ENCODE data around the gene BMI1. TPM values are rescaled to one million over a fixed set of nuclear protein-coding genes. Genes with fewer than 3 reads are reported as not detected.

BMI1 gene
- total RNA-seq, 1 donor from 2014 or later, result 44.7 TPM

DNA sequence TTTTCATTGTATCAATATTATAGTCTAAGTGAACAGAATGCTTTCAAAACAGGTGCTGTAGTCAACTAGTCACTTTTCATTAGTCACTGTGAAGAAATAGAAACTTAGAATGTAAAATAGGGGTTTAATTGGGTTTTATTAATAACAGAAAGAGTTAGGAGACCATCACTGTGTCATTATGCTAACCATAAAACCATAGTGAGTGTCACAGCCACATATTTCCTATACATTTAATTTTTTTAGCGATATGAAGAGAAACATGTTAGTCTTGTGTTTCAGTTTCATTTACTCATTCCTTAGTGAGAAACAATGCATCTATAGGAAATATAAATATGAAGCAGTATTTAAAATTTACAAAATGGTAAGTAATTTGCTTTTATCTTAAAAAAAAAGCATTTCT, 46.6 kb downstream of the BMI1 start:
- H3K4me1 ChIP-seq, result no peaks in the 10 kb centered on the region
- intact Hi-C loops (cut with DNase I), result no loop called here
- no peak overlapping the region for H3K4me3 ChIP-seq
- H3K36me3 ChIP-seq, result no peaks in the 10 kb centered on the region
- H3K27me3 ChIP-seq, result no peaks in the 10 kb centered on the region
- no peaks in the 10 kb centered on the region for H3K9me3 ChIP-seq
- H3K27ac ChIP-seq, result no peak overlapping the region
- no peak for DNase-seq (ENCODE audit: extremely low spot score in 2 of 2)
- no peak for TF ChIP-seq POLR2AphosphoS5 (IDR thresholded peaks at IDR 0.05; ENCODE audit: insufficient read depth in 1 of 2, low read depth in 1 of 2)
- TF ChIP-seq, protein P1, sequence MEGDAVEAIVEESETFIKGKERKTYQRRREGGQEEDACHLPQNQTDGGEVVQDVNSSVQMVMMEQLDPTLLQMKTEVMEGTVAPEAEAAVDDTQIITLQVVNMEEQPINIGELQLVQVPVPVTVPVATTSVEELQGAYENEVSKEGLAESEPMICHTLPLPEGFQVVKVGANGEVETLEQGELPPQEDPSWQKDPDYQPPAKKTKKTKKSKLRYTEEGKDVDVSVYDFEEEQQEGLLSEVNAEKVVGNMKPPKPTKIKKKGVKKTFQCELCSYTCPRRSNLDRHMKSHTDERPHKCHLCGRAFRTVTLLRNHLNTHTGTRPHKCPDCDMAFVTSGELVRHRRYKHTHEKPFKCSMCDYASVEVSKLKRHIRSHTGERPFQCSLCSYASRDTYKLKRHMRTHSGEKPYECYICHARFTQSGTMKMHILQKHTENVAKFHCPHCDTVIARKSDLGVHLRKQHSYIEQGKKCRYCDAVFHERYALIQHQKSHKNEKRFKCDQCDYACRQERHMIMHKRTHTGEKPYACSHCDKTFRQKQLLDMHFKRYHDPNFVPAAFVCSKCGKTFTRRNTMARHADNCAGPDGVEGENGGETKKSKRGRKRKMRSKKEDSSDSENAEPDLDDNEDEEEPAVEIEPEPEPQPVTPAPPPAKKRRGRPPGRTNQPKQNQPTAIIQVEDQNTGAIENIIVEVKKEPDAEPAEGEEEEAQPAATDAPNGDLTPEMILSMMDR (IDR thresholded peaks at IDR 0.05), result no peak
- no peak for TF ChIP-seq POLR2A (IDR thresholded peaks at IDR 0.05)

- no peak for DNase-seq (ENCODE audit: extremely low spot score in 2 of 2)
- Histone ChIP-seq H3K4me3 (no peak overlapping the region), H3K27ac (no peak overlapping the region), H3K27me3 (no peaks in the 10 kb centered on the region), H3K36me3 (no peaks in the 10 kb centered on the region), H3K4me1 (no peaks in the 10 kb centered on the region), H3K9me3 (no peaks in the 10 kb centered on the region)
- TF ChIP-seq POLR2AphosphoS5 (IDR thresholded peaks at IDR 0.05; ENCODE audit: insufficient read depth in 1 of 2, low read depth in 1 of 2), result no peak
- TF ChIP-seq, protein P1 (IDR thresholded peaks at IDR 0.05), result no peak
- no peak for TF ChIP-seq POLR2A (IDR thresholded peaks at IDR 0.05)
- intact Hi-C loops (cut with DNase I), result no loop called here
These were observed 47.5 kb downstream of the BMI1 start for GRCh38 chr10:22368402-22368801.

DNA sequence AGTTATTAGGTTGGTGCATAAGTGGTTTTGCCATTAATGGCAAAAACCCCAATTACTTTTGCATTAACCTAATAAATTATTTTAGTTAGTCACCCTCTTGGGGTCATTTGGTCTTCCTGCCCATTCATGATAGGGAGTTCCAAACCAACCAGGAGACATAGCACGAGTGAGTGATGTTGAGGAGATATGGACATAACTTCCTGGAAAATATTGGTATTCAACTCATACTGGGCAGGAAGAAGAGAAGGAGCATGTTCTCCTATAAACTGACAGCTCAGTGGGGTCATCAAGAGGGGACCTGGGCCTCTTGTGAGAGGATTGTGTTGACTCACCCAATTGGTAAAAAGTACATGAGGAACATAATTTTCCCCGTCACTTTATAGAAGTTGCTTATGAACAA, 48.1 kb downstream of the BMI1 start:
- H3K9me3 ChIP-seq, result no peaks in the 10 kb centered on the region

DNA sequence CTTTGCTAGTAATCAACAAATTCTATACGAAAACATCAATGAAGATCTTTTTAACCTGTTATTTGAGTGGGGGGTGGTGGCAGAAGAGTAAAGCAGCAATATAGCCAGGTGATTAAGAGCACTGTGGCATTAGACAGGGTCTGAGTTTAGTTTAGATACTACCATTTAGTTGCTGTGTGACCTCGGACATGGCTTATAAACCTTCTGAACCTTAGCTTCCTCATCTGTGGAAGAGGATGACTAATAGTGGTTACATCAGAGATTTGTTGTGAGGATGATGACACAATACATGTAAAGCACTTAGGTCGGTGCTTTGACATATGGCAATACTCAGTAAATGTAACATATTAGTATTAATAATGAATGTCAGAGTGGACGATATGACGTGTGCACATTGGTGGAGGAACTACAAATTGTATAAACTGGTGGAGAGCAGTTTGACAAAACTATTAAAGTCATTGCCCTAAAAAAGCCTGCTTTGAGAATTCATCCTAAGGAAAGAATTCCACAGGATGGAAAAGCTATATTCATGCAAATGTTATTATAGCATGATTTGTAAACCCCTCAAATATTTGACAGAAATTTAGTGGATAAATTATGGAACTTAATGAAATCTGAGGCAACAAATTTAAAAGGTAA, 48.7 kb downstream of the BMI1 start:
- Histone ChIP-seq H3K36me3 (no peaks in the 10 kb centered on the region), H3K4me1 (no peaks in the 10 kb centered on the region), H3K27ac (no peak overlapping the region), H3K4me3 (no peak overlapping the region), H3K9me3 (no peaks in the 10 kb centered on the region), H3K27me3 (no peaks in the 10 kb centered on the region)
- DNase-seq (ENCODE audit: extremely low spot score in 2 of 2), result no peak
- TF ChIP-seq POLR2A (IDR thresholded peaks at IDR 0.05) (no peak), POLR2AphosphoS5 (IDR thresholded peaks at IDR 0.05; ENCODE audit: insufficient read depth in 1 of 2, low read depth in 1 of 2) (no peak)
- TF ChIP-seq, protein P1 (IDR thresholded peaks at IDR 0.05), result no peak
- intact Hi-C loops (cut with DNase I), result no loop called here

More for the DNA sequence above, 48.1 kb downstream of the BMI1 start:
- no peak for TF ChIP-seq POLR2A (IDR thresholded peaks at IDR 0.05)
- TF ChIP-seq, protein P1 (IDR thresholded peaks at IDR 0.05), result no peak
- no peak for TF ChIP-seq POLR2AphosphoS5 (IDR thresholded peaks at IDR 0.05; ENCODE audit: insufficient read depth in 1 of 2, low read depth in 1 of 2)
- Histone ChIP-seq H3K4me3 (no peak overlapping the region), H3K36me3 (no peaks in the 10 kb centered on the region), H3K4me1 (no peaks in the 10 kb centered on the region), H3K27me3 (no peaks in the 10 kb centered on the region), H3K27ac (no peak overlapping the region)
- no peak for DNase-seq (ENCODE audit: extremely low spot score in 2 of 2)
- intact Hi-C loops (cut with DNase I), result no loop called here

- Histone ChIP-seq H3K4me1 (no peaks in the 10 kb centered on the region), H3K36me3 (no peaks in the 10 kb centered on the region), H3K27me3 (no peaks in the 10 kb centered on the region), H3K9me3 (no peaks in the 10 kb centered on the region), H3K4me3 (no peak overlapping the region), H3K27ac (no peak overlapping the region)
- no peak for DNase-seq (ENCODE audit: extremely low spot score in 2 of 2)
- intact Hi-C loops (cut with DNase I), result no loop called here
- TF ChIP-seq POLR2AphosphoS5 (IDR thresholded peaks at IDR 0.05; ENCODE audit: insufficient read depth in 1 of 2, low read depth in 1 of 2) (no peak), POLR2A (IDR thresholded peaks at IDR 0.05) (no peak)
- TF ChIP-seq, protein P1 (IDR thresholded peaks at IDR 0.05), result no peak
These were observed 49.4 kb downstream of the BMI1 start for GRCh38 chr10:22370320-22370719.
